SJSA1 (cell line): Measurements from ENCODE around the gene TFF1. TPM values are rescaled to one million over a fixed set of nuclear protein-coding genes. Genes with fewer than 3 reads are reported as not detected.
"Not testable (repeated sequence)": the region's sequence is repeated elsewhere in the genome, so short reads cannot be mapped to it uniquely, and the experiment has no call there.

Source experiments
- DNase-seq, 2 experiments: peaks; one replicate each; pipeline ENCODE4 v3.0.0-alpha.2; 2015 to 2020; ENCODE audit warnings: low spot score in 2 of 2, low read depth in 1 of 2
- H3K27ac ChIP-seq: fragments of 250-450 bp; sonication (Bioruptor Pico); 2 replicates; pipeline ENCODE4 v1.5.1; 2020; ENCODE audit warnings: mild to moderate bottlenecking, moderate library complexity
- H3K27me3 ChIP-seq: fragments of 250-450 bp; sonication (Bioruptor Pico); replicated peaks from 2 replicates; pipeline ENCODE4 v1.5.1; 2020; ENCODE audit warnings: mild to moderate bottlenecking, moderate library complexity
- H3K36me3 ChIP-seq: fragments of 250-450 bp; sonication (Bioruptor Pico); 2 replicates; pipeline ENCODE4 v1.5.1; 2020; ENCODE audit warnings: mild to moderate bottlenecking
- H3K4me1 ChIP-seq: fragments of 250-450 bp; sonication (Bioruptor Pico); replicated peaks from 2 replicates; pipeline ENCODE4 v1.6.1; 2021; ENCODE audit warnings: mild to moderate bottlenecking
- H3K4me3 ChIP-seq: fragments of 250-450 bp; sonication (Bioruptor Pico); 2 replicates; pipeline ENCODE4 v1.5.1; 2020; ENCODE audit warnings: mild to moderate bottlenecking
- H3K9me3 ChIP-seq: fragments of 250-450 bp; sonication (Bioruptor Pico); replicated peaks from 2 replicates; pipeline ENCODE4 v1.5.1; 2020; ENCODE audit warnings: mild to moderate bottlenecking
- total RNA-seq: library from RNA; depleted of rRNA; stranded (reverse); fragments of >200 nt; shearing (Covaris generic); gene quantifications from 2 replicates; pipeline ENCODE4 v1.2.3, GENCODE V29; 2014; rRNA removed

TFF1 gene
- total RNA-seq = not detected in 2 replicates

- peak within 1 kb of the TSS; percentile 47 for H3K27ac ChIP-seq
- no peaks in the 10 kb centered on the region for H3K9me3 ChIP-seq
- H3K4me3 ChIP-seq = no peak within 1 kb of the TSS
- no peaks in the 10 kb centered on the region for H3K36me3 ChIP-seq
- peak; percentile 58 to 65 for DNase-seq
- H3K4me1 ChIP-seq = peaks cover 12% of the 10 kb centered on the region
- H3K27me3 ChIP-seq = 0 out of 2 replicates have a peak, but pooled peaks cover 3% of the 10 kb centered on the region
These were observed at the start of gene TFF1 for GRCh38 chr21:42366292-42367010. Gene TFF1 (minus strand): TSS chr21:42366535. CDS start chr21:42366495, 40 bp downstream.

- H3K9me3 ChIP-seq = 0 out of 2 replicates have a peak, but pooled peaks cover 2% of the 10 kb centered on the region
- no peak overlapping the region for H3K4me3 ChIP-seq
- H3K4me1 ChIP-seq = peaks cover 20% of the 10 kb centered on the region
- H3K27ac ChIP-seq = no peak overlapping the region
- no peaks in the 10 kb centered on the region for H3K27me3 ChIP-seq
- DNase-seq = peak; percentile 75 to 92
- no peaks in the 10 kb centered on the region for H3K36me3 ChIP-seq
These were observed 48.8 kb upstream of the TFF1 start for GRCh38 chr21:42414928-42415769.

DNA sequence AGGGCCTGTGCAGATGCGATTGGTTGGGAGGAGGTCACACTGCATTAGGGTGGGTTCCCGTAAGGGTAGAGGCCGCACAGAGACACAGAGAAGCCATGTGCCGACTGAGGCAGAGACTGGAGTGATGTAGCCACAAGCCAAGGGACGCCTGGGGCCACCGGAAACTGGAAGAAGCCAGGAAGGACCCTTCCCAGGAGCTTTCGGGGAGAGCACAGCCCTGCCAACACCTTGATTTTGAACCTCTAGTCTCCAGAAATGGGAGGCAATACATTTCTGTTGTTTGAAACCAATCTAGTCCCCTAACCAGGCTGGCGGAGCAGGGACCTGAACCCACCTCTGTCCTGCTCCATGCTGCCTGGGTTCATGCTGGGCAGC is 48.2 kb upstream of the TFF1 start:
- H3K27me3 ChIP-seq = no peaks in the 10 kb centered on the region
- no peak overlapping the region for H3K4me3 ChIP-seq
- H3K9me3 ChIP-seq = 0 out of 2 replicates have a peak, but pooled peaks cover 2% of the 10 kb centered on the region

DNA sequence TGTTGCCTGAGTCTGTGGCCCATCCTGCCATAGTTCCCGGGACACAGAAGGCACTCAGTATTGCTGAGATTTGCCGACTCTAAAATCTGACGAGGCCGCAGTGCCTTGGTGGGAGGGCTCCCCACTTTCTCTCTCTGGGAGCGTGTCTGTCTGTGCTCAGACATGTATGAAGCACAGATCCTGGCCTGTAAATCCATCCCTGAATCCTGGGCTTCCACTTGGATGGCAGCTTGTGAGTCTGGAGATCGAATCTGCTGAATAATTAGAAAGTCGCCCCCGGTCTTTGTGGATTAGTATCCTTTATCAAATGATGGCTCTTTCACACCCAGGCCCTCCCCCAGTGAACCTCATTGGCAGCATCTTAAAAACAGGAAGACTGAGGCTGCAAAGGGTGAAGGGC is 47.7 kb upstream of the TFF1 start:
- H3K27me3 ChIP-seq = no peaks in the 10 kb centered on the region
- DNase-seq = no peak
- peaks cover 20% of the 10 kb centered on the region for H3K4me1 ChIP-seq

More for the DNA sequence above, 48.2 kb upstream of the TFF1 start:
- H3K27ac ChIP-seq = no peak overlapping the region
- DNase-seq = no peak
- H3K36me3 ChIP-seq = no peaks in the 10 kb centered on the region
- peaks cover 20% of the 10 kb centered on the region for H3K4me1 ChIP-seq

DNA sequence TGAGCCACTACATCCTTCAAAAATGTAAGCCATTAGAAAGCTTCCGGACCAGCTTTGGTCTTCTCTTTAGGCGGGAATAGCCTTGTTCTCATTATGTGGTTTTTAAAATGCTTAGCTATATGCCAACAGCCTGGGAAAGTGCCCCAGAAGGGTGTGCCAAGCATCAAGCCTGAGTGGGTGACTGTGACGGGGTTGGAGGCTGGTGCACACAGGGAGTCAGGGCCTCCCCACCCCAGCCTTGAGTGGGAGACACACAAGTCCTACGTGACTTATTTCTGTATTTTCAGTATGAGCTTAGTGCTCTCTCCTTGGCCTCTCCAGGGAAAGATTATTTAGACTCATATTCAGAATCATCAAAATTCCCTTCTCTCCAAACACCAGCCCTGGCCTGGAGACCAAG is 47.2 kb upstream of the TFF1 start:
- DNase-seq = no peak

More for the DNA sequence above, 47.7 kb upstream of the TFF1 start:
- no peaks in the 10 kb centered on the region for H3K36me3 ChIP-seq
- 0 out of 2 replicates have a peak, but pooled peaks cover 2% of the 10 kb centered on the region for H3K9me3 ChIP-seq
- no peak overlapping the region for H3K27ac ChIP-seq
- no peak overlapping the region for H3K4me3 ChIP-seq

DNA sequence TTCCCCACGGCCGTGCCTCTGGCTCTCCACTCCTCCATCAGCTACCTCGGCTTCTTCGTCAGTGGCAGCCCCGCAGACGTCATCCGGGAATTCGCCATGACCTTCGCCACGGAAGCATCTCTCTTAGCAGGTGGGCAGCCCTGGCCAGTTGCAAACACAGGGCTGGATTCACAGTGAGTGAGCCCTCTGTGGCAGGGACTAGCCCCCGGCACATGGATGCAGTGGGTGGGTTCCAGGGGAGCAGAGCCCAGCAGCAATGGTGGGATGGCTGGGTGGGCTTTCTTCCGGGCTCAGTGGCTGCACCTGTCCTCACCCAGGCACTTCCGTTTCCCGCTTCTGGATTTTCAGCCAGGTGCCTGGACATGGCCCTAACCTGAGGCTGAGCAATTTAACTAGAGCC is 46.8 kb upstream of the TFF1 start:
- Histone ChIP-seq H3K9me3 (0 out of 2 replicates have a peak, but pooled peaks cover 2% of the 10 kb centered on the region), H3K36me3 (no peaks in the 10 kb centered on the region), H3K4me3 (no peak overlapping the region), H3K27me3 (no peaks in the 10 kb centered on the region), H3K27ac (no peak overlapping the region), H3K4me1 (peaks cover 20% of the 10 kb centered on the region)
- no peak for DNase-seq

More for the DNA sequence above, 47.2 kb upstream of the TFF1 start:
- Histone ChIP-seq H3K27me3 (no peaks in the 10 kb centered on the region), H3K4me3 (no peak overlapping the region), H3K27ac (no peak overlapping the region), H3K36me3 (no peaks in the 10 kb centered on the region), H3K4me1 (peaks cover 20% of the 10 kb centered on the region), H3K9me3 (0 out of 2 replicates have a peak, but pooled peaks cover 2% of the 10 kb centered on the region)

DNA sequence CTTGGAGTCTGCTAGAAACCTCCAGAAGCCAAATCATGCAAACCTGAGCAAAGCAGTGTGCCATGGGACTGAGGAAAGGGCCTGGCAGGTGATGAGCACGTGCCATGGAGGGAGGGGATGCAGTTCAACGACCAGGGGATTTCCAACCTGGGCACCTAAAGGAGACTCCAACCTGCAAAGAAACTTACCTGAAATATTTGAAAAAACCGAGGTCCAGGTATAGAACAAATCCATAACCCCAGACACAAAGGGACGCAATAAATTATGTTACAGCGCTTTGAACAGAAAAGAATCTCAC is 46.2 kb upstream of the TFF1 start:
- DNase-seq = no peak
- peaks cover 20% of the 10 kb centered on the region for H3K4me1 ChIP-seq
- H3K4me3 ChIP-seq = no peak overlapping the region
- H3K36me3 ChIP-seq = no peaks in the 10 kb centered on the region
- no peak overlapping the region for H3K27ac ChIP-seq
- no peaks in the 10 kb centered on the region for H3K27me3 ChIP-seq
- H3K9me3 ChIP-seq = 0 out of 2 replicates have a peak, but pooled peaks cover 2% of the 10 kb centered on the region

GRCh38 chr21:42411891-42412635 is 45.7 kb upstream of the TFF1 start:
- 0 out of 2 replicates have a peak, but pooled peaks cover 2% of the 10 kb centered on the region for H3K9me3 ChIP-seq
- DNase-seq = peak in 1 of 2 experiments; percentile 5
- peaks cover 20% of the 10 kb centered on the region for H3K4me1 ChIP-seq
- H3K27ac ChIP-seq = no peak overlapping the region
- no peak overlapping the region for H3K4me3 ChIP-seq
- H3K36me3 ChIP-seq = no peaks in the 10 kb centered on the region
- H3K27me3 ChIP-seq = no peaks in the 10 kb centered on the region

- no peak overlapping the region for H3K27ac ChIP-seq
- H3K9me3 ChIP-seq = 0 out of 2 replicates have a peak, but pooled peaks cover 2% of the 10 kb centered on the region
- no peak for DNase-seq
- H3K4me1 ChIP-seq = peaks cover 20% of the 10 kb centered on the region
- H3K4me3 ChIP-seq = no peak overlapping the region
- H3K27me3 ChIP-seq = no peaks in the 10 kb centered on the region
- no peaks in the 10 kb centered on the region for H3K36me3 ChIP-seq
These were observed 45.0 kb upstream of the TFF1 start for GRCh38 chr21:42411197-42411869.

GRCh38 chr21:42409366-42409765 is 43.0 kb upstream of the TFF1 start:
- Histone ChIP-seq H3K4me3 (no peak overlapping the region), H3K27ac (no peak overlapping the region), H3K9me3 (0 out of 2 replicates have a peak, but pooled peaks cover 2% of the 10 kb centered on the region), H3K4me1 (peaks cover 7% of the 10 kb centered on the region; the same call in 1 of the 2 replicates), H3K27me3 (no peaks in the 10 kb centered on the region), H3K36me3 (no peaks in the 10 kb centered on the region)
- DNase-seq = no peak

DNA sequence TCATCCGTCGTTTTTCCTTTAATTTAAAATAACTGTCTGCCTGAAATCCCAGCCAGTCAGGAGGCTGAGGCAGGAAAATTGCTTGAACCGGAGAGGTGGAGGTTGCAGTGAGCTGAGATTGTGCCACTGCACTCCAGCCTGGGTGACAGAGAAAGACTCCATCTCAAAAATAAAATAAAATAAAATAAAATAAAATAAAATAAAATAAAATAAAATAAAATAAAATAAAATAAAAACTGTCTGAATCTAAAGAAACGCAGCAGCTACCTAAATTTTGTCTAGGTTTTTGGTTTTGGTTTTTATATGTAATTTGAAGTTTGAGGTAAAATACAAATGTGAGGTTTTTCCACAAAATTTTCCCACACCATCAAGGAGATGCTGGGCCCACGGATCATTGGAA is 42.4 kb upstream of the TFF1 start:
- not testable (repeated sequence) for H3K9me3 ChIP-seq, H3K4me1 ChIP-seq, H3K27me3 ChIP-seq, DNase-seq, H3K36me3 ChIP-seq, H3K27ac ChIP-seq, H3K4me3 ChIP-seq

DNA sequence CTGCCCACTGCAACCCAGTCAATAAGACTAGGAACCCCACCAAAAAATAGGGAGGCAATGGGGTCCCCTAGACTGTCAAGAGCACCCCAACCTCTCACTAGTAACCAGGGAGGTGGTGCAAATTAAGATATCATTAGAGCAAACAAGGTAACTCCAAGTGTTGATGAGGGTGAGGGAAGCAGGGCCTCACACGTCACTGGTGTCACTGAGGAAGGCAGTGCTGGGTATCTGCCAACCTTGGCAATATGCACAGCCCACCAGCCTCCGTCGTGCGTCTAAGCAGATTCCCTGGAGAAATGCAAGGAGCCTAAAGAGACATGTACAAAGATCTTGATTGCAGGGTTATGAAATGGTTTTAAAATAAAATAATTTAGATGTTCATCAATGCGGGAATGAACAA is 41.1 kb upstream of the TFF1 start:
- no peaks in the 10 kb centered on the region for H3K27me3 ChIP-seq
- no peak for DNase-seq
- H3K36me3 ChIP-seq = no peaks in the 10 kb centered on the region
- no peak overlapping the region for H3K4me3 ChIP-seq
- peaks cover 7% of the 10 kb centered on the region; the same call in 1 of the 2 replicates for H3K4me1 ChIP-seq
- H3K27ac ChIP-seq = no peak overlapping the region
- 0 out of 2 replicates have a peak, but pooled peaks cover 2% of the 10 kb centered on the region for H3K9me3 ChIP-seq

- no peak for DNase-seq
- Histone ChIP-seq H3K9me3 (0 out of 2 replicates have a peak, but pooled peaks cover 2% of the 10 kb centered on the region), H3K4me1 (peaks cover 4% of the 10 kb centered on the region; the same call in 1 of the 2 replicates), H3K27ac (no peak overlapping the region), H3K4me3 (no peak overlapping the region), H3K27me3 (no peaks in the 10 kb centered on the region), H3K36me3 (no peaks in the 10 kb centered on the region)
These were observed 40.5 kb upstream of the TFF1 start for GRCh38 chr21:42406866-42407265.
